ENCODE measurements around the gene MYO10.

Gene MYO10

DNA sequence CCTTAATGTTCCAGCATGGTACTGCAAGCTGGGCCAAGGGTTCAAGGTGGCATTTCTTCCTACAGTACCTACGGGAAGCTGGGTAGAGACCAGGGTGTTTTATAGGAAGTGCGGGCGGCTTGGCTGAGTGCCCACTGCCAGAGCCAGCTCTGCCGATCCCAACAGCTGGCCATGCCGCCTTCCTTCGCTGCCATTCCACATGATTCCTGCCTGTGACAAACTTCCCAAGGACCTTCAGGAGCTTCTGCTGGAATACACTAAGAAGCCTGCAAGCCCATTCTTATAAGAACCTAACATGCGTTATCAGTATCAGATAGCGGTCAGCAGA is 22.0 kb downstream of the MYO10 start:
- no peaks in the 10 kb centered on the region for H3K27me3 ChIP-seq (ENCODE audit: control insufficient read depth in 1 of 2, insufficient read depth in 2 of 2, low read length in 2 of 2)
- no peaks in the 10 kb centered on the region for H3K9me3 ChIP-seq (ENCODE audit: control insufficient read depth in 2 of 2, low read length in 2 of 2)
- no peak overlapping the region for H3K9ac ChIP-seq (ENCODE audit: low read length in 2 of 2)
- H3K27ac ChIP-seq (ENCODE audit: low read length), result no peak overlapping the region
- H3K36me3 ChIP-seq (ENCODE audit: control insufficient read depth in 2 of 2, insufficient read depth in 2 of 2, low read length in 2 of 2), result no peaks in the 10 kb centered on the region
- H3K4me3 ChIP-seq (ENCODE audit: low read length in 2 of 2), result no peak overlapping the region
- H3K4me1 ChIP-seq (ENCODE audit: control insufficient read depth, insufficient read depth, low read length), result peaks cover 6% of the 10 kb centered on the region

- no peak overlapping the region for H3K9ac ChIP-seq (ENCODE audit: low read length in 2 of 2)
- peaks cover 6% of the 10 kb centered on the region for H3K4me1 ChIP-seq (ENCODE audit: control insufficient read depth, insufficient read depth, low read length)
- no peak overlapping the region for H3K4me3 ChIP-seq (ENCODE audit: low read length in 2 of 2)
- no peaks in the 10 kb centered on the region for H3K27me3 ChIP-seq (ENCODE audit: control insufficient read depth in 1 of 2, insufficient read depth in 2 of 2, low read length in 2 of 2)
- H3K27ac ChIP-seq (ENCODE audit: low read length), result no peak overlapping the region
- no peaks in the 10 kb centered on the region for H3K36me3 ChIP-seq (ENCODE audit: control insufficient read depth in 2 of 2, insufficient read depth in 2 of 2, low read length in 2 of 2)
- no peaks in the 10 kb centered on the region for H3K9me3 ChIP-seq (ENCODE audit: control insufficient read depth in 2 of 2, low read length in 2 of 2)
These were observed 22.6 kb downstream of the MYO10 start for GRCh38 chr5:16913187-16914107.

- no peak overlapping the region for H3K27ac ChIP-seq (ENCODE audit: low read length)
- no peaks in the 10 kb centered on the region for H3K27me3 ChIP-seq (ENCODE audit: control insufficient read depth in 1 of 2, insufficient read depth in 2 of 2, low read length in 2 of 2)
- H3K4me3 ChIP-seq (ENCODE audit: low read length in 2 of 2), result no peak overlapping the region
- H3K4me1 ChIP-seq (ENCODE audit: control insufficient read depth, insufficient read depth, low read length), result peaks cover 6% of the 10 kb centered on the region
- no peaks in the 10 kb centered on the region for H3K36me3 ChIP-seq (ENCODE audit: control insufficient read depth in 2 of 2, insufficient read depth in 2 of 2, low read length in 2 of 2)
- no peaks in the 10 kb centered on the region for H3K9me3 ChIP-seq (ENCODE audit: control insufficient read depth in 2 of 2, low read length in 2 of 2)
- no peak overlapping the region for H3K9ac ChIP-seq (ENCODE audit: low read length in 2 of 2)
These were observed 24.0 kb downstream of the MYO10 start for GRCh38 chr5:16912080-16912479.

GRCh38 chr5:16909464-16909863 is 26.6 kb downstream of the MYO10 start:
- H3K9ac ChIP-seq (ENCODE audit: low read length in 2 of 2), result no peak overlapping the region
- no peak overlapping the region for H3K27ac ChIP-seq (ENCODE audit: low read length)
- no peaks in the 10 kb centered on the region for H3K36me3 ChIP-seq (ENCODE audit: control insufficient read depth in 2 of 2, insufficient read depth in 2 of 2, low read length in 2 of 2)
- H3K27me3 ChIP-seq (ENCODE audit: control insufficient read depth in 1 of 2, insufficient read depth in 2 of 2, low read length in 2 of 2), result no peaks in the 10 kb centered on the region
- H3K4me1 ChIP-seq (ENCODE audit: control insufficient read depth, insufficient read depth, low read length), result peaks cover 6% of the 10 kb centered on the region
- no peaks in the 10 kb centered on the region for H3K9me3 ChIP-seq (ENCODE audit: control insufficient read depth in 2 of 2, low read length in 2 of 2)
- H3K4me3 ChIP-seq (ENCODE audit: low read length in 2 of 2), result no peak overlapping the region

- no peaks in the 10 kb centered on the region for H3K9me3 ChIP-seq (ENCODE audit: control insufficient read depth in 2 of 2, low read length in 2 of 2)
- no peaks in the 10 kb centered on the region for H3K4me1 ChIP-seq (ENCODE audit: control insufficient read depth, insufficient read depth, low read length)
- H3K27me3 ChIP-seq (ENCODE audit: control insufficient read depth in 1 of 2, insufficient read depth in 2 of 2, low read length in 2 of 2), result no peaks in the 10 kb centered on the region
- H3K4me3 ChIP-seq (ENCODE audit: low read length in 2 of 2), result no peak overlapping the region
- H3K36me3 ChIP-seq (ENCODE audit: control insufficient read depth in 2 of 2, insufficient read depth in 2 of 2, low read length in 2 of 2), result no peaks in the 10 kb centered on the region
- no peak overlapping the region for H3K9ac ChIP-seq (ENCODE audit: low read length in 2 of 2)
- no peak overlapping the region for H3K27ac ChIP-seq (ENCODE audit: low read length)
These were observed 28.8 kb downstream of the MYO10 start for GRCh38 chr5:16907270-16907669.

GRCh38 chr5:16906255-16906654 is 29.8 kb downstream of the MYO10 start:
- Histone ChIP-seq H3K4me3 (ENCODE audit: low read length in 2 of 2) (no peak overlapping the region), H3K9ac (ENCODE audit: low read length in 2 of 2) (no peak overlapping the region), H3K36me3 (ENCODE audit: control insufficient read depth in 2 of 2, insufficient read depth in 2 of 2, low read length in 2 of 2) (no peaks in the 10 kb centered on the region), H3K4me1 (ENCODE audit: control insufficient read depth, insufficient read depth, low read length) (no peaks in the 10 kb centered on the region), H3K27me3 (ENCODE audit: control insufficient read depth in 1 of 2, insufficient read depth in 2 of 2, low read length in 2 of 2) (no peaks in the 10 kb centered on the region), H3K9me3 (ENCODE audit: control insufficient read depth in 2 of 2, low read length in 2 of 2) (no peaks in the 10 kb centered on the region), H3K27ac (ENCODE audit: low read length) (no peak overlapping the region)

GRCh38 chr5:16903480-16904300 is 32.4 kb downstream of the MYO10 start:
- no peaks in the 10 kb centered on the region for H3K9me3 ChIP-seq (ENCODE audit: control insufficient read depth in 2 of 2, low read length in 2 of 2)
- H3K9ac ChIP-seq (ENCODE audit: low read length in 2 of 2), result no peak overlapping the region
- no peak overlapping the region for H3K27ac ChIP-seq (ENCODE audit: low read length)
- H3K27me3 ChIP-seq (ENCODE audit: control insufficient read depth in 1 of 2, insufficient read depth in 2 of 2, low read length in 2 of 2), result no peaks in the 10 kb centered on the region
- H3K4me1 ChIP-seq (ENCODE audit: control insufficient read depth, insufficient read depth, low read length), result no peaks in the 10 kb centered on the region
- H3K4me3 ChIP-seq (ENCODE audit: low read length in 2 of 2), result no peak overlapping the region
- no peaks in the 10 kb centered on the region for H3K36me3 ChIP-seq (ENCODE audit: control insufficient read depth in 2 of 2, insufficient read depth in 2 of 2, low read length in 2 of 2)

DNA sequence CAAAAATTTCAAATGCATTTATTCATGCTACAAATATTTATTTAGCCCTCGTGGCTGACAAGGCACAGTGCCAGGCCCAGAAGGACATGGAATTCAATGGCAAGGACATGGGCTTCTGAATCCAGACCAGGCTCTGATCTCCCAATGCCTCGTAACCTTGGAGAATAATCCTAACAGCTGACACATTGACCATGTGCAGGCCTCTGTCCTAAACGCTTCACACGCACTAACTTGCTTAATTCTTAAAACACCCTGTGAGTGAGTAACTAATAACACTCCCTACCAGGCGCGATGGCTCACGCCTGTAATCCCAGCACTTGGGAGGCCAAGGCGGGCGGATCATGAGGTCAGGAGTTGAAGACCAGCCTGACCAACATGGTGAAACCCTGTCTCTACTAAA is 33.2 kb downstream of the MYO10 start:
- Histone ChIP-seq H3K27me3 (ENCODE audit: control insufficient read depth in 1 of 2, insufficient read depth in 2 of 2, low read length in 2 of 2) (no peaks in the 10 kb centered on the region), H3K27ac (ENCODE audit: low read length) (no peak overlapping the region), H3K4me1 (ENCODE audit: control insufficient read depth, insufficient read depth, low read length) (no peaks in the 10 kb centered on the region), H3K9me3 (ENCODE audit: control insufficient read depth in 2 of 2, low read length in 2 of 2) (no peaks in the 10 kb centered on the region), H3K36me3 (ENCODE audit: control insufficient read depth in 2 of 2, insufficient read depth in 2 of 2, low read length in 2 of 2) (no peaks in the 10 kb centered on the region), H3K4me3 (ENCODE audit: low read length in 2 of 2) (no peak overlapping the region), H3K9ac (ENCODE audit: low read length in 2 of 2) (no peak overlapping the region)

- Histone ChIP-seq H3K27ac (ENCODE audit: low read length) (no peak overlapping the region), H3K36me3 (ENCODE audit: control insufficient read depth in 2 of 2, insufficient read depth in 2 of 2, low read length in 2 of 2) (no peaks in the 10 kb centered on the region), H3K4me3 (ENCODE audit: low read length in 2 of 2) (no peak overlapping the region), H3K9me3 (ENCODE audit: control insufficient read depth in 2 of 2, low read length in 2 of 2) (no peaks in the 10 kb centered on the region), H3K4me1 (ENCODE audit: control insufficient read depth, insufficient read depth, low read length) (peaks cover 4% of the 10 kb centered on the region), H3K27me3 (ENCODE audit: control insufficient read depth in 1 of 2, insufficient read depth in 2 of 2, low read length in 2 of 2) (no peaks in the 10 kb centered on the region), H3K9ac (ENCODE audit: low read length in 2 of 2) (no peak overlapping the region)
These were observed 35.0 kb downstream of the MYO10 start for GRCh38 chr5:16901021-16901644.

GRCh38 chr5:16899171-16899570 is 36.9 kb downstream of the MYO10 start:
- Histone ChIP-seq H3K27ac (ENCODE audit: low read length) (no peak overlapping the region), H3K9ac (ENCODE audit: low read length in 2 of 2) (no peak overlapping the region), H3K4me1 (ENCODE audit: control insufficient read depth, insufficient read depth, low read length) (peaks cover 4% of the 10 kb centered on the region), H3K27me3 (ENCODE audit: control insufficient read depth in 1 of 2, insufficient read depth in 2 of 2, low read length in 2 of 2) (no peaks in the 10 kb centered on the region), H3K4me3 (ENCODE audit: low read length in 2 of 2) (no peak overlapping the region), H3K9me3 (ENCODE audit: control insufficient read depth in 2 of 2, low read length in 2 of 2) (no peaks in the 10 kb centered on the region), H3K36me3 (ENCODE audit: control insufficient read depth in 2 of 2, insufficient read depth in 2 of 2, low read length in 2 of 2) (no peaks in the 10 kb centered on the region)
